ENCODE results near the gene BAIAP2L1.

DNA sequence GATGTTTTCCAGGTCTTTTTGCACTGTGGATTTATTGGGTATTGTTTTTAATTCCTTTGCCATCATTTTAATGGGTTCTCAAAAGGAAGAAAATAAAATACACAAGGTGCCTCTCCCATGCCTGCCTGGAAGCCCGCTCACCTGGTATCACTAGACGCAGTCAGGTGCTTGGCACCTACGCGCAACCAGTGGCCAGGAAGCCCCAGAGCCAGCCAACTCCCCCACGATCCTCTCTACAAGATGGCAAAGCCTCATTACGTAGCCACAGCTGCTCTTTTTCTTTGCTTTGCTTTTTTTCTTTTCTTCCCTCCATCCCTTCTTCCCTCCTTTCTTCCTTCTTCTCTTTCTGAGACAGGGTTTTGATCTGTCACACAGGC lies 34.3 kb downstream of the BAIAP2L1 start:
- TF ChIP-seq POLR2A (IDR thresholded peaks at IDR 0.05; ENCODE audit: low read depth, low read length) (no peak), POLR2AphosphoS5 (IDR thresholded peaks at IDR 0.05; ENCODE audit: low read depth, low read length) (no peak)
